Measurements from ENCODE around the gene MRPL58.

Gene MRPL58

GRCh38 chr17:75001915-75002843, 10.3 kb upstream of the MRPL58 start:
- no peak for TF ChIP-seq CTCF (IDR thresholded peaks at IDR 0.05; ENCODE audit: poor library complexity, severe bottlenecking)
- Histone ChIP-seq H3K36me3 (ENCODE audit: low read depth) (peaks cover 32% of the 10 kb centered on the region), H3K27me3 (ENCODE audit: insufficient read depth, poor library complexity, severe bottlenecking) (no peaks in the 10 kb centered on the region), H3K4me3 (ENCODE audit: severe bottlenecking) (no peak overlapping the region), H3K27ac (ENCODE audit: poor library complexity, severe bottlenecking) (no peak overlapping the region), H3K4me1 (ENCODE audit: insufficient read depth, poor library complexity, severe bottlenecking) (no peaks in the 10 kb centered on the region), H3K9me3 (ENCODE audit: severe bottlenecking) (no peaks in the 10 kb centered on the region)
- DNase-seq (ENCODE audit: low spot score) (no peak), ATAC-seq (ENCODE audit: low read depth) (no peak)

GRCh38 chr17:75003070-75003956, 9.2 kb upstream of the MRPL58 start:
- no peaks in the 10 kb centered on the region for H3K4me1 ChIP-seq (ENCODE audit: insufficient read depth, poor library complexity, severe bottlenecking)
- no peak for TF ChIP-seq CTCF (IDR thresholded peaks at IDR 0.05; ENCODE audit: poor library complexity, severe bottlenecking)
- ATAC-seq (ENCODE audit: low read depth) (no peak), DNase-seq (ENCODE audit: low spot score) (no peak)
- no peaks in the 10 kb centered on the region for H3K9me3 ChIP-seq (ENCODE audit: severe bottlenecking)
- H3K27ac ChIP-seq (ENCODE audit: poor library complexity, severe bottlenecking): no peak overlapping the region
- no peak overlapping the region for H3K4me3 ChIP-seq (ENCODE audit: severe bottlenecking)
- peaks cover 32% of the 10 kb centered on the region for H3K36me3 ChIP-seq (ENCODE audit: low read depth)
- no peaks in the 10 kb centered on the region for H3K27me3 ChIP-seq (ENCODE audit: insufficient read depth, poor library complexity, severe bottlenecking)

- H3K4me3 ChIP-seq (ENCODE audit: severe bottlenecking): no peak overlapping the region
- no peaks in the 10 kb centered on the region for H3K9me3 ChIP-seq (ENCODE audit: severe bottlenecking)
- ATAC-seq (ENCODE audit: low read depth): no peak
- H3K36me3 ChIP-seq (ENCODE audit: low read depth): peaks cover 32% of the 10 kb centered on the region
- no peak for DNase-seq (ENCODE audit: low spot score)
- no peak for TF ChIP-seq CTCF (IDR thresholded peaks at IDR 0.05; ENCODE audit: poor library complexity, severe bottlenecking)
- no peak overlapping the region for H3K27ac ChIP-seq (ENCODE audit: poor library complexity, severe bottlenecking)
- H3K4me1 ChIP-seq (ENCODE audit: insufficient read depth, poor library complexity, severe bottlenecking): no peaks in the 10 kb centered on the region
- no peaks in the 10 kb centered on the region for H3K27me3 ChIP-seq (ENCODE audit: insufficient read depth, poor library complexity, severe bottlenecking)
Observed at GRCh38 chr17:75003957-75004355, 8.5 kb upstream of the MRPL58 start.

GRCh38 chr17:75004371-75004770, 8.1 kb upstream of the MRPL58 start:
- Histone ChIP-seq H3K27me3 (ENCODE audit: insufficient read depth, poor library complexity, severe bottlenecking) (no peaks in the 10 kb centered on the region), H3K27ac (ENCODE audit: poor library complexity, severe bottlenecking) (no peak overlapping the region), H3K36me3 (ENCODE audit: low read depth) (peaks cover 32% of the 10 kb centered on the region), H3K4me1 (ENCODE audit: insufficient read depth, poor library complexity, severe bottlenecking) (no peaks in the 10 kb centered on the region), H3K9me3 (ENCODE audit: severe bottlenecking) (no peaks in the 10 kb centered on the region), H3K4me3 (ENCODE audit: severe bottlenecking) (no peak overlapping the region)
- DNase-seq (ENCODE audit: low spot score) (no peak), ATAC-seq (ENCODE audit: low read depth) (no peak)
- no peak for TF ChIP-seq CTCF (IDR thresholded peaks at IDR 0.05; ENCODE audit: poor library complexity, severe bottlenecking)
